Endothelial cell (in vitro differentiated cells): Measurements from ENCODE around the gene VEGFA. TPM values are rescaled to one million over a fixed set of nuclear protein-coding genes. Genes with fewer than 3 reads are reported as not detected.

Experiments
- DNase-seq: peaks from one replicate; pipeline ENCODE4 v3.0.0; 2021; ENCODE audit warnings: low spot score
- H3K27ac Mint-ChIP-seq: one replicate; pipeline ENCODE4 v1.8.0; 2021; ENCODE audit warnings: mixed read lengths, inconsistent platforms; ENCODE audit not compliant: unreplicated experiment
- H3K27me3 Mint-ChIP-seq: one replicate; pipeline ENCODE4 v1.8.0; 2021; ENCODE audit warnings: mild to moderate bottlenecking, moderate library complexity, mixed read lengths, inconsistent platforms; ENCODE audit not compliant: unreplicated experiment
- H3K36me3 Mint-ChIP-seq: one replicate; pipeline ENCODE4 v1.8.0; 2021; ENCODE audit warnings: mild to moderate bottlenecking, low read depth, mixed read lengths, inconsistent platforms; ENCODE audit not compliant: unreplicated experiment
- H3K4me1 Mint-ChIP-seq: one replicate; pipeline ENCODE4 v1.8.0; 2021; ENCODE audit warnings: mild to moderate bottlenecking, mixed read lengths, inconsistent platforms; ENCODE audit not compliant: unreplicated experiment
- H3K4me3 Mint-ChIP-seq: one replicate; pipeline ENCODE4 v1.8.0; 2021; ENCODE audit warnings: mild to moderate bottlenecking, mixed read lengths, inconsistent platforms; ENCODE audit not compliant: unreplicated experiment
- H3K9me3 Mint-ChIP-seq: one replicate; pipeline ENCODE4 v1.8.0; 2021; ENCODE audit warnings: mixed read lengths, inconsistent platforms; ENCODE audit not compliant: unreplicated experiment
- CTCF ChIP-seq: fragments of 200-600 bp; sonication (generic); IDR thresholded peaks from one replicate; pipeline ENCODE4 v1.5.0; 2021; ENCODE audit warnings: antibody characterized with exemption; ENCODE audit not compliant: unreplicated experiment
- total RNA-seq: library from RNA; stranded (reverse); fragmentation: NEBNext Ultra II Directional; extraction: Animal tissue kit (Norgen Biotek cat#: 25700); gene quantifications from one replicate; pipeline ENCODE4 v1.2.1, GENCODE V29; 2021; ENCODE audit not compliant: unreplicated experiment

The VEGFA gene
- total RNA-seq, 1 donor from 2014 or later: 3.5 TPM

- no peaks in the 10 kb centered on the region for H3K36me3 Mint-ChIP-seq
- no peak for TF ChIP-seq CTCF
- H3K27ac Mint-ChIP-seq: no peak overlapping the region
- no peak overlapping the region for H3K4me3 Mint-ChIP-seq
- DNase-seq: no peak
- H3K9me3 Mint-ChIP-seq: no peaks in the 10 kb centered on the region
- no peaks in the 10 kb centered on the region for H3K4me1 Mint-ChIP-seq
- peaks cover 8% of the 10 kb centered on the region for H3K27me3 Mint-ChIP-seq
These were observed 20.0 kb downstream of the VEGFA start for GRCh38 chr6:43790031-43790430.

DNA sequence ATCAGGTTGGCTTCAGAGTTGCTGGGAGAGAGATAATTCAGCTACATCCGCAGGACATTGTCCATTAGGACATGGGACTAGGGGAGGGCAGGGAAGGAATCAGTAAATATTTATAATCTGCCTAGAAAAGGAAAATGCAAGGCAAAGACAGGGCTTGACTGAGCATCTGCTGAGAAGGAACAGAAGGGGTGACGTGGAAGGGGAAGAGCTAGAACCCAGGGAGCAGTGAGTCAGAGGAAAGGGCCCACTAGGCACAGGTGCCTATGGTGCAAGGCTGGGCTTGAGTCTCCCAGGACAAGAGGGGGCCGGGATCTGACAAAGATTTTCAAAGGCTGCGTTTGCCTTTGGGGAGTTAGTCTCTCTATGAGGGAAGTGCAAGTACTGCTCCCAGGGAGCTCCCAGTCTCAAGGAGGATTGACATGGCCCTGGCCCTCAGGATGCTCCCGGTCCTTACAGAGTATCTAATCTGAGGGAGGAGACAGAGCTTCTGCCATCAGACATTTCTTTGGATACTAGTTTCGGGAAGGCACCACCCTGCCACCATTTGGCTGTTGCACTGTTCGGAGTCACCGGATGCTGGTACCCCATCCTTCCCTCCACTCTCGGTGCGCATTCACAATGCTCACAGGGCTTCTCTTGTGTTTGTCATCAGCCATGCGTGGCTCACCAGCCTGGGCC lies 21.9 kb downstream of the VEGFA start:
- no peaks in the 10 kb centered on the region for H3K9me3 Mint-ChIP-seq
- H3K36me3 Mint-ChIP-seq: no peaks in the 10 kb centered on the region
- TF ChIP-seq CTCF: no peak
- DNase-seq: no peak
- H3K27me3 Mint-ChIP-seq: peaks cover 8% of the 10 kb centered on the region
- H3K27ac Mint-ChIP-seq: no peak overlapping the region
- H3K4me1 Mint-ChIP-seq: no peaks in the 10 kb centered on the region
- no peak overlapping the region for H3K4me3 Mint-ChIP-seq

DNA sequence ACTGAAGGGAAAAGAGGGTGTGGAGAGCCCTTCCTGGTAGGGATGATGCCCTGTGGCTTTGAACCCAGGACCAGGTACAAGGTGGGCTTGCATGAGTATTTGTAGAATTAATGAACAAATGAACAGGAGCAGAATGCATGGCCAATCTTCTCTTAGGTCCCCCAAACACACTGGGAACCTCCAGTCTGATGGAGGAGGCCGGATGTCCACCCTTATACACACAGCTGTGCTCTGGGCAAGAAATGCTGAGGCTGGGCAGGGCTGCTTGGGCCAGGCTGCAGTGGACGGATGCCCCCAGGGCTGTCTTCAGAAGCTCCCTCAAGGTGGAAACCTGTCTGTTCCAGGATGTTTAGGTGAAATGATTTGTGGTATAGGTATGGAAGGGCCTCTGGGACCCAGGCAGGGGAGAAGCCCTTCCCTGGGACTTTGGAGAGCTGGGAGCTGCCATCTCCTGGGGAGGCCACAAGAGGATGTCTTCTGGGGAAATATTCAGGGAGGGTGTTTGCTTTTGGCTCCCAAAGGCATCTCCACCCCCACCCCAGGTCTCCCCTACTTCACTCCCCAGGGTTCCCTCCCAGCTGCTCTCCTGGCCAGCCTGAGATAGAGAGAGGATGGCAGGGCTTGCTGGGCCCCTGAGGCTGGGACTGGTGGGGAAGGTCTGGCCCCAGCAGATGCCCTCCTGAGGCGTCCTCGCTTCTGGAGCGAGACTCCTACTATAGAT lies 23.3 kb downstream of the VEGFA start:
- Mint-ChIP-seq H3K4me1 (no peaks in the 10 kb centered on the region), H3K4me3 (no peak overlapping the region), H3K27me3 (peaks cover 10% of the 10 kb centered on the region), H3K27ac (no peak overlapping the region), H3K9me3 (no peaks in the 10 kb centered on the region), H3K36me3 (no peaks in the 10 kb centered on the region)
- TF ChIP-seq CTCF: no peak
- DNase-seq: no peak

DNA sequence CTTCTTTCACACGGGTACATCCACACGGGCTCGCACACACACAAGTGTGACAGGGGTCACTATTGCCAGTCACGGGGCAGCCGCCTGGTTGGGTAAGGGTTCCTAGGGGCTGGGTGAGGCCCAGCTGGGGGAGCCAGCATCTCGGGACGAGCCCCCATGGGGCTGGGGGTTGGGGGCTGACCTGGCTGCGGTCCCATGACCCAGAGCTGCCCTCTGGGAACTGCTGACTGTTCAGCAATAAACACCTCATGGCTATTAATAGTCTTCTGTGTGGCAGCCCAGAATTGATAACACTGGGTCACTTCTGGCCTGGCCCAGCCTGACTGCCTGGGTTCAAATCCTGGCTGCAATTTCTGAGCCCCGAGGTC lies 23.8 kb downstream of the VEGFA start:
- TF ChIP-seq CTCF: no peak
- DNase-seq: no peak
- Mint-ChIP-seq H3K27me3 (peaks cover 10% of the 10 kb centered on the region), H3K4me1 (no peaks in the 10 kb centered on the region), H3K9me3 (no peaks in the 10 kb centered on the region), H3K4me3 (no peak overlapping the region), H3K36me3 (no peaks in the 10 kb centered on the region), H3K27ac (no peak overlapping the region)

DNA sequence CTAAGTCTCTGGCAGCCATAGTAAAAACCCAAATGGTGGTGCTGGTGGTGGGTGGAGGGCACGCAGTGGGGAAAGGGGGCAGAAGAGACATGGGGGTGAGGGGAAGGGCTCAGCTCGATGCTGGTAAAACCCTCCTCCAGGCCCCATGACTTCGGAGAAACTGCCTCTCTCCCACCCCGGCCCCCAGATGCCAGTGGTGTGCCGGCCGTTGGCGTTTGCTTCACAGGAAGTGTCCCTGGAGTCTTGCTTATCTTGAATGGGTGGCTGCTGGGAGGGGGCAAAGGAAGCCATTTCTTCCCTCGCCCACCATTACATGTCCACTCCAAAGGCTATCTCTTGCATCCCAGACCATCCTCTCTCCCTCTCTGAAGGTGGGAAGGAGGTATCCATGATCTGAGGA lies 25.4 kb downstream of the VEGFA start:
- TF ChIP-seq CTCF: no peak
- Mint-ChIP-seq H3K4me1 (no peaks in the 10 kb centered on the region), H3K27me3 (peaks cover 12% of the 10 kb centered on the region), H3K9me3 (no peaks in the 10 kb centered on the region), H3K36me3 (no peaks in the 10 kb centered on the region), H3K4me3 (no peak overlapping the region), H3K27ac (no peak overlapping the region)
- DNase-seq: no peak
